Transverse colon (tissue), 3 donors: Measurements from ENCODE around the gene RHOB.

Experiments
- CTCF ChIP-seq, 5 experiments: fragments of 200-600 bp in 3 of 5; fragments of 450-650 bp in 2 of 5; sonication (generic) in 3 of 5; IDR thresholded peaks; 1 replicate in 2 of 5; 2 replicates in 3 of 5; pipeline ENCODE4 v1.5.1; 2016 to 2017; ENCODE audit warnings: antibody characterized with exemption in 5 of 5, inconsistent platforms in 3 of 5, mild to moderate bottlenecking in 2 of 5, moderate library complexity in 1 of 5
- POLR2A ChIP-seq: fragments of 450-650 bp; IDR thresholded peaks from one replicate; pipeline ENCODE4 v1.6.1; 2016; ENCODE audit warnings: antibody characterized with exemption, mild to moderate bottlenecking, moderate library complexity

- no peak for TF ChIP-seq CTCF (IDR thresholded peaks at IDR 0.05)
- TF ChIP-seq POLR2A, result no peak
These were observed 12.1 kb upstream of the RHOB start for GRCh38 chr2:20434588-20435294.
